ENCODE measurements around the gene MRPL12.

- TF ChIP-seq, protein P1, sequence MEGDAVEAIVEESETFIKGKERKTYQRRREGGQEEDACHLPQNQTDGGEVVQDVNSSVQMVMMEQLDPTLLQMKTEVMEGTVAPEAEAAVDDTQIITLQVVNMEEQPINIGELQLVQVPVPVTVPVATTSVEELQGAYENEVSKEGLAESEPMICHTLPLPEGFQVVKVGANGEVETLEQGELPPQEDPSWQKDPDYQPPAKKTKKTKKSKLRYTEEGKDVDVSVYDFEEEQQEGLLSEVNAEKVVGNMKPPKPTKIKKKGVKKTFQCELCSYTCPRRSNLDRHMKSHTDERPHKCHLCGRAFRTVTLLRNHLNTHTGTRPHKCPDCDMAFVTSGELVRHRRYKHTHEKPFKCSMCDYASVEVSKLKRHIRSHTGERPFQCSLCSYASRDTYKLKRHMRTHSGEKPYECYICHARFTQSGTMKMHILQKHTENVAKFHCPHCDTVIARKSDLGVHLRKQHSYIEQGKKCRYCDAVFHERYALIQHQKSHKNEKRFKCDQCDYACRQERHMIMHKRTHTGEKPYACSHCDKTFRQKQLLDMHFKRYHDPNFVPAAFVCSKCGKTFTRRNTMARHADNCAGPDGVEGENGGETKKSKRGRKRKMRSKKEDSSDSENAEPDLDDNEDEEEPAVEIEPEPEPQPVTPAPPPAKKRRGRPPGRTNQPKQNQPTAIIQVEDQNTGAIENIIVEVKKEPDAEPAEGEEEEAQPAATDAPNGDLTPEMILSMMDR (IDR thresholded peaks at IDR 0.05) = peak in 4 of 5 experiments; percentile 14 to 75 (median 55)
- peak in 1 of 2 donors; percentile 38 for TF ChIP-seq POLR2A (IDR thresholded peaks at IDR 0.05)
- no peak for TF ChIP-seq EP300 (IDR thresholded peaks at IDR 0.05)
Measured at GRCh38 chr17:81711814-81712467, 8.8 kb downstream of the MRPL12 start, which contains the start of gene SLC25A10.

Measured in tibial nerve (tissue), 4 donors.